MG63 (cell line): ENCODE results near the gene MAD1L1. TPM values are rescaled to one million over a fixed set of nuclear protein-coding genes. Genes with fewer than 3 reads are reported as not detected.
"Not testable (repeated sequence)": the region's sequence is repeated elsewhere in the genome, so short reads cannot be mapped to it uniquely, and the experiment has no call there.

Experiments
- DNase-seq: peaks from one replicate; pipeline ENCODE4 v3.0.0-alpha.2; 2020
- H3K27me3 ChIP-seq: fragments of 250-450 bp; sonication (Bioruptor Pico); 2 replicates; pipeline ENCODE4 v1.5.1; 2020; ENCODE audit warnings: mild to moderate bottlenecking, moderate library complexity
- H3K36me3 ChIP-seq: fragments of 250-450 bp; sonication (Bioruptor Pico); 2 replicates; pipeline ENCODE4 v1.5.1; 2020; ENCODE audit warnings: mild to moderate bottlenecking, moderate library complexity
- H3K4me3 ChIP-seq: fragments of 250-450 bp; sonication (Bioruptor Pico); 2 replicates; pipeline ENCODE4 v1.5.1; 2020; ENCODE audit warnings: mild to moderate bottlenecking, moderate library complexity
- H3K9me3 ChIP-seq: fragments of 250-450 bp; sonication (Bioruptor Pico); 2 replicates; pipeline ENCODE4 v1.5.1; 2020; ENCODE audit warnings: mild to moderate bottlenecking, moderate library complexity
- total RNA-seq: library from RNA; depleted of rRNA; stranded (reverse); fragments of >200 nt; shearing (Covaris generic); gene quantifications from 2 replicates; pipeline ENCODE4 v1.2.3, GENCODE V29; 2014; ENCODE audit warnings: low replicate concordance

MAD1L1 gene
- total RNA-seq, 1 experiment from 2014 or later = 65.1 TPM

DNA sequence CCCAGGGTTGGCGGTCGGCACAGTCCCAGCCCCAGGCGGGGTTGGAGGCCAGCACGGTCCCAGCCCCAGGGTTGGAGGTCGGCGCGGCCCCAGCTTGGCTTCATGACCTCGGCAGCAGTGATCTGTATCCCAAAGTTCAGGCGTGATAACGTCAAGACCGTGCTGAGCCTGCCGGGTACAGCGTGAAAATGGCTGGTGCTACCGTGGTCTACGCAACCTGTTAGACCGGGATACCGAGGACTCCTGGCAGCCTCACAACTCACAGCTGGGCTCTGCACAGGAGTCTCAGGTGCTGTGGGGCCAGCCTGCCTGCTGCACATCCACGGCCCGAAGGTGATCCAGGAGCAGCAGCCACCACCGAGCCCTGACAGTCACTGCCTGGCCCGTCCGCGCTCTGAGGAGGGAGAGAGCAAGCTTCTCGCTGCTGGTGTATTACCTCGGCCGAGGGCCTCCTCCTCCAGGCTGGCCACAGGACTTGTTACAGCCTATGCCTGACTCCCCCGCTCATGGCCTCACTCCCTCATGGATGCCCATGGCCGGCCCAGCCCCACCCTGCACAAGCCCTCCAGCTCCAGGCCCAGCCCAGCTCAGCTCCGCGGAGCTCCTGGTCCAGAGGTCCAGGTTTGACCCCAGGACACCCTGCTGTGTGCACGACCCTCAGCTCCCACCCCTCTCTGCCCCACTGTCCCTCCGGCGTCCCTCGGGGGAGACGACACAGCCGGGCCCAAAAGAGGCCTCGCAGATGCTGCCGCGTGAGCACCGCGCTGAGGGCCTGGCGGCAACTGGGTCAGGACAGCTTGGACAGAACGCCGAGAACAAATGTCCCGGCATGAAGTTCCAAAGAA is 406.6 kb downstream of the MAD1L1 start:
- DNase-seq = no peak
- H3K4me3 ChIP-seq = no peak overlapping the region
- no peaks in the 10 kb centered on the region for H3K27me3 ChIP-seq
- 0 out of 2 replicates have a peak, but pooled peaks cover 1% of the 10 kb centered on the region for H3K9me3 ChIP-seq
- no peaks in the 10 kb centered on the region for H3K36me3 ChIP-seq

DNA sequence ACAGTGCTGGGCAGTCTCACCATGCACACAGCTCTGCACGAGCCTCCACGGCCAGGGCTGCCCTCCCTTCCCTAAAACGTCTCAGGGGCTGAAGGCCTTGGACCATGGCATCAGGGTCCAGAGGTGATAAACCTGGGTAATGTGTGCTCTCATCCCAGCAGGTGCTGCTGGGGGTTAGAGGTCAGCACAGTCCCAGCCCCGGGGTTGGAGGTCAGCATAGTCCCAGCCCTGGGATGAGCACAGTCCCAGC is 407.2 kb downstream of the MAD1L1 start:
- not testable (repeated sequence) for H3K27me3 ChIP-seq, H3K36me3 ChIP-seq, H3K9me3 ChIP-seq, DNase-seq, H3K4me3 ChIP-seq

DNA sequence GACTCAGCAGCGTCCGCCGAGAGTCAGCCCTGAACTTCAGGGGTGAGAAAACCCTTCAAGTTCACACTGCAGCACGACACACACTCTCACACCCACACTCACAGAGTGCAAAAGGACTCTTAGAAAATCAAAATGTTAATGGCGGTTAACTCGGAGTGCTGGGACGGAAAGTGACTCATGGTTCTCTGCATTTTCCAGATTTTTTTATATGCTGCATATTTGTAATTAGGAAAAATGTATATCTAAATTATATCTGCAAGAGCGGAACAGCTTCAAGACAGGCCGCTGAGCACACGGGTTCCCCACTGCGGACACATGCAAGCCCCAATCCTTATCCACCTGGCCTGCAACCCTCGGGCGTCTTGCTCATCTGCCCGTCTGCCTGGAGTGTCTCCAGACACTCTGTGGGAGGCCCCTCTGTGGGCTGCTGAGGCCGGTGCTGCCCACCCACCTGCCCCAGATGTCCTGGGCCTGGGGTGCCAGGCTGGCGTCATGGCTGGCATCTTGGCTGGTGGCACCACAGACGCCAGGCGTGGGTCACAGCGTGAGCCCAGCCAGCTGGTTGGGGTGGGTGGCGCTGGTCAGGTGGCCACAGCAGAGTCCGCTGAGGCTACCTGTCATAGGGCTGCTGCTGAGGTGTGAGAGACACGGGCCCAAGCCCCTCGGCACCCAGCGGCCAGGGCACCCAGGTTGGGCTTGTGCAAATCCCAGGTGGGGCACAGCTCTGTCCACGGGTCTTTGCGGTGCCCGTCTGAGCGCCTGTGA is 407.7 kb downstream of the MAD1L1 start:
- H3K36me3 ChIP-seq, DNase-seq, H3K9me3 ChIP-seq, H3K4me3 ChIP-seq, H3K27me3 ChIP-seq: not testable (repeated sequence)

DNA sequence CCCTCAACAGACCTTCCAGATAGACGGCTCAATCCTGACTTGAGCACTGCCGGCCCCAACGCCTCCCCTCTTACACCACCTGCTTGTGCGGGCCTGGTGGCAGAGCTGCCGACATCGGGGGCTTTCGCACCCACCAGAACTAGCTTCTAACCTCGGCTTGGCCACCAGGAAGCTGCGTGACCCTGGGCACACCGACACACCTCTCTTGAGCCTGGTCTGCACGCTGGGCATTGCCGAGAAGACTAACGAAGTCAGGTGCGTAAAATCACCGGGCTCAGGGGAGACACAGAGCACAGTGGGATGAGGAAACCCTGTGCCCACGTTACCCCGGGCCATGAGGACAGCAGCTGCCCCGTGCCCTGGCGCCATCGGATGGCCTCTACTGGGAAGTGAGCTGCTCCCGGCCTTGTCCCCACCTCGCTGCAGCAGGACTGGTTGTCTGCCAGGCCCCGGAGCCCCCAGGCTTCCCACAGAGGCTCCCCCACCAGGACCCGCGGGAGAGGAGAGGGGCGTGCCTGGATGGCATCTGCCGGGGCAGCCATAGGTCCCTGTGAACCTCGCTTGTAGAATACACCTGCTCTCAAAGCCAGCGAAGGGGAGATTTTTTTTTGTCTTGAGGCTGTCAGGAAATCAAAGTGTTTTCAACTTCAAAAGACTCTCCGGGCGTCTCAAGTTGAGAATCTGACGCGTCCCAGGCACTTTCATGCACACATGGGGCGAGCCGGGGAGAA is 408.4 kb downstream of the MAD1L1 start:
- H3K27me3 ChIP-seq, H3K36me3 ChIP-seq, H3K4me3 ChIP-seq, H3K9me3 ChIP-seq, DNase-seq: not testable (repeated sequence)

DNA sequence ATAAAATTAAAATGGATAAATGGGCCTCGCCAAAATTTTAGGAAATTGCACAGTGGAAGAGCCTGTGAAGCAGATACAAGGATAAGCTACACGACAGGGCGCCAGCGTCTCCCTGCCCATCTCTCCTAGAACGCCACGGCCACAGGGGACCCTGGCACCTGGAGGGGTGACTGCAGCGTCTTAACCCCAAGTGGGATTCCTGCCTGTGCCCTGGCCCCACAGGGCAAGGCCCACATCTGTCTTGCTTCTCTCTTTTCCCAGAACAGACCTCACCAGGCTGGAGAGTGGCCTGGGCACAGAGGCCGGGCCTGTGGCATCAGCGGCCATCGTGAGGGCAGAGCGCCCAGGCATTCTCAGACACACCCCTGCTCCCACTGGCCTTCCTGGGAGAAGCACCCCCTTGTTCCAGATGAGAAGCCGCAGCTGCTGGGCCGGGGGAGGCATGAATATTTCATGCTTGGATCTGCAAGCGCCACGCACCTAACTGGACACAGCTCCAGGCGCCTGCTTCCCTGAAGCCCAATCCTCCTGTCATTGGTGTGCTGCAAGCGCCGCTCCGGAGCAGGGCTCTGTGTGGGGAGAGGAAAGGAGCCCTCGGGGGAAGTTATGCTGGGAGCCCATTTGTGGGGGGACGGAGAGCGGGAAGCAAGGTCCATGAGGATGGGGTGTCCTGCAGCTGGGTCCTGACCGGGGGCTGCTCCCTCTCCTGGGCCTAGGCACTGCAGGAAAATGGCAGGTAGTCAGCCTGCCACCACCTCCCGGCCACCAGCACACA is 409.2 kb downstream of the MAD1L1 start:
- H3K27me3 ChIP-seq = no peaks in the 10 kb centered on the region
- H3K4me3 ChIP-seq = no peak overlapping the region
- no peaks in the 10 kb centered on the region for H3K9me3 ChIP-seq
- no peaks in the 10 kb centered on the region for H3K36me3 ChIP-seq
- DNase-seq = no peak

DNA sequence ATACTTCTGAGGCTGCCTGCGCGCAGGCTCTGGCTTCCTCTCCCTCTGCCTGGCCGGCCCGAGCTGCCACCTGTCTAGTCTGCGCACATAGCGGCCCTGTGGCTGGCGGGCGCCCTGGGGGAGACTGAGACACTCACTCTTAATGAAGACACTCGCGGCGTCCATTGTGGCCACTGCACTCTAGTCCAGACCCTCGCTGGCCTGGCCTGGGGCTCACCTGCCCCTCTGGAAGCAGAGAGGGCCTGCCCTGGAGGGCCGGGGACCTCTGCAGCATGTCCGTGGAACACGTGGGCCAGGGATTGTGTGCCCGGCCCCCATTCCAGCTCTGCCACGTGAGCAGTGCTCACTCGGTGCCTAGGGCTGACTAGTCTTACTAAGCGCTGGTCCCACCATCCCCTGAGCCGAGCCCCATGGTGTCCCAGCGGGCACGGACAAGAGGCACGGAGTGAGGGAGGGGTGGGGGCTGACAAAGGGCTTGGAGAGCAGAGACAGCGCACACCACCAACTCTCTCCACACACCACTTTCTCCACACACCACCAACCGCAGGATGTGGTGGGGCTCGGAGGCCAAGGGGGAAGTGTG is 413.4 kb downstream of the MAD1L1 start:
- no peak overlapping the region for H3K4me3 ChIP-seq
- no peak for DNase-seq
- H3K36me3 ChIP-seq = no peaks in the 10 kb centered on the region
- no peaks in the 10 kb centered on the region for H3K9me3 ChIP-seq
- H3K27me3 ChIP-seq = no peaks in the 10 kb centered on the region

DNA sequence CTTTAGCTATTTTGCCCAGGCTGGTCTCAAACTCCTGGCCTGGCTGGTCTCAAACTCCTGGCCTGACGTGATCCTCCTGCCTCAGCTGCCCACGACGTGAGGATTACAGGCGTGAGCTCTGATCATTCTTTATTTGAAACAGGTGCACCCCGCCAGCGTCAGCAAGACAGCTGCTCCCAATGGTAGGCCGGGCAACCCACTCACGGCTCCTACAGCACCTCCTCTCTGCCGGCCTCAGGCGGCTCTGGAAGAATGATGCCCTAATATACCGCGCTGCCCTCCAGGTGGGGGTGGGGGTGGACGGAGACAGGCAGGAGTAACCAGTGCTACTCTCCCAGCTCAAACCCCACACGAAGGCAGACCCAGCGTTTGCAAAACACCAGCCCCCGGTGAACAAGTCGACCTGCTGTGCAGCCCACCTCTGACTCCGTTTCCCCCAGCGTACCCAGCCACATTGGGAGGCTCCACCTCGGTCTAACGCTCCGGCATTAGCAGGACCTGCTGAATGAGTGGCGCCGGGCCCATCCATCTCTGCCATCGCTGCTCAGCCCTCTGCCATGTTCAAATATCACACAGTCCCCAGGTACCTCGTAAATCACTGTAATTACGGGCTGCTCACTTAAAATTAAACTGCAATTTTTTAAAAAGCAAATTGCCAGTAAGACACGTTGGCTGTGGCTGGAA is 414.0 kb downstream of the MAD1L1 start:
- no peak overlapping the region for H3K4me3 ChIP-seq

DNA sequence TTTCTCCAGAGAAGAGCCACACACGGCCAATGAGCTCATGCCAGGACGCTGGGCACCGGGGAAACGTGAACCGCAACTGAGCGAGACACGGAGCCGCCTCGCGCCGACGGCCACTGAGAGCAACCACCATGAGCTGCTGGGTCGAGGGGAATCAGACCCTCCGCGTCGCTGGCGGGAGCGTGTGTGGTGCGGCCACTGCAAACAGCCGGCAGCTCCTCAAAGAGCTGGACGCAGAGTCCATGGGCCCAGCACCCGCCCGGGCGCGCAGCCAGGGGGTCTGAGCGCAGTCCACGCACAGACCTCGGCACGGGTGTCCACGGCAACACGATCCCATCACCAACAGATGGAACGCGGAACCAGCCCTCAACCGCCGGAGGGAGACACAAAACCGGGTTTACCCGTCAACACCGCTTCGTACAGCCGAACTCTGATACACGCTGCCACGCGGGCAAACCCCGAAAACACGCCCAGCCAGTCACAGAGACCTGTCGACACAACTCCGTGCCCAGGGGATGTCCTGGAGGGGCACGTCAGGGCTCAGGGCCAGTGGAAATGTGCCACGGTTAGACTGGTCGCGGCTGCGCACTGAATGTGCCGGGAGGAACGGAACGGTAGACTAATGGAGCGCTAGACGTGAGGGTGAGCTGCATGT is 415.6 kb downstream of the MAD1L1 start:
- H3K27me3 ChIP-seq = no peaks in the 10 kb centered on the region
- no peak for DNase-seq
- H3K36me3 ChIP-seq = no peaks in the 10 kb centered on the region
- no peaks in the 10 kb centered on the region for H3K9me3 ChIP-seq
- H3K4me3 ChIP-seq = no peak overlapping the region

More for the DNA sequence above, 414.0 kb downstream of the MAD1L1 start:
- Histone ChIP-seq H3K36me3 (no peaks in the 10 kb centered on the region), H3K9me3 (no peaks in the 10 kb centered on the region), H3K27me3 (no peaks in the 10 kb centered on the region)
- no peak for DNase-seq

DNA sequence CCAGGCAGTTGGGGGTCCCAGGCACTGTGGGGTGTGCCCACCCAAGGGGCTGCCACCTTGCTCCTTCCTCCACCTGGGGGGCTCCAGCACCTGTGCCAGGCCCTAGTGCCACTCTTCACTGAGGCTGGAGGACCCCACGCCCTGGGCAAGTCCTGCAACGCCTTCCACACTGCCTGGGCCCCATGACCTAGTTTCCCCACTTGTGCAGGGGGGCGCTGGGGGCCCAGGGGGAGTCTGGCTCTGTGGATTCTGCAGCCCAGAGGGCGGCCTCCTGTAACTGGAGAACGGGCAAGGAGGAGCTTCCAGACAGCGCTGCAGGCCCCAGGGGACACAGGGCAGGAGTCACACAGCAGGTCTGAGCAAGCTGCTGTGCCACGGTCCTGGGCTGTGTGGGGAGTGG is 416.3 kb downstream of the MAD1L1 start:
- H3K36me3 ChIP-seq, DNase-seq, H3K4me3 ChIP-seq, H3K9me3 ChIP-seq, H3K27me3 ChIP-seq: not testable (repeated sequence)

DNA sequence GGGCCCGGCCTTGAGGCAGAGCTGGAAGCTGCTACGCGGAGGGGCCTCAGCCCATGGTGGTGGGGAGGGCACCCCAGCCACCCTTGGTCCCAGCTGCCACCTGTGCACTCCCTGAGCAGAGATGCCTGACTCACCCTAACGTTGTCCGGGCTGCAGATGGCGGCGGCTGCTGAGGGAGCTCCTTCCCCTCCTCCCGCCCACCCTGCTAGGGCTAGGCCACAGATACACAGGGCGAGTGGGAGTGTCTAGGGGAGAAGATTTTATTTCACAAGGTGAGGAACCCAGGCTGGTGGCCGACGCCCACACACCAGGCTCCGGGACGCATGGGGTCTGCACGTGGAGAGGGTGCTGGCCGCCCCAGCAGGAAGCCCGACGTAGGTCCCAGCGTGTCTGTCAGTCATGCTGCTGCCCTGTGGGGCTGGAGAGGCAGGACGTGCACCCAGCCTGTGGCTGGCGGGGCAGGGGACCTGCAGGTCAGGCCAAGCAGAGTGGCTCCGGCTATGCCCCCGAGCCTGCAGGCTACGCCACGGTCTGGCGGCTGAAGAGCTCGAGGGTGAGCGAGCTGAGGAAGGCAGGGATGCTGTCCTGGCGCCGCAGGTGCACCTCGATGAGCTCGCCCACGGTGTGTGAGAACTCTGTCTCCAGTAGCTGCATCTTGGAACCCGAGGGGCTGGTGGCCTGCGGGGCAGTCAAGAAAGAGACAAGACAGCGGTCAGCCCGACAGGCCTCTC is 417.0 kb downstream of the MAD1L1 start:
- not testable (repeated sequence) for H3K36me3 ChIP-seq, DNase-seq, H3K9me3 ChIP-seq, H3K4me3 ChIP-seq, H3K27me3 ChIP-seq

DNA sequence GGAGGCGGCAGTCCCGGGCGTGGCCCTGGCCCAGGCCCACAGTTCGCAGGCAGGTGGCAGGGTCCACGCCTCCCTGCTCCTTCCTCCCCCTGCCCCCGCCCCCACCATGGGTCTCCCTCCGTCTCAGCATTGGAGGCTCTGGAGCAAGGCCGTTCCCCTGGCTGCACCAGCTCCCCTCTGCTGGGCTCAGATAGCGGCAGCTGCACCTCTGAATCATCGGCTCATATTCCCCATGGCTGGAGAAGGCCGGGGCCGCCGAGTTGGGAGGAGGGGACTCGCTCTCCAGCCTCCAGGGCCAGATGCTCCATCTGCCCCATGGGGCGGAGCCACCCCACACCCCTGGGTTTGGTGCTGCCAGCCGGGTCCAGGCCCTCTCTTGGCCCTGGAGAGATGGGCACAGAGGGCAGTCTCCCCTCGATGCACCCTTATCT is 417.7 kb downstream of the MAD1L1 start:
- H3K27me3 ChIP-seq = no peaks in the 10 kb centered on the region
- no peak for DNase-seq
- H3K4me3 ChIP-seq = no peak overlapping the region
- H3K36me3 ChIP-seq = no peaks in the 10 kb centered on the region
- H3K9me3 ChIP-seq = no peaks in the 10 kb centered on the region

DNA sequence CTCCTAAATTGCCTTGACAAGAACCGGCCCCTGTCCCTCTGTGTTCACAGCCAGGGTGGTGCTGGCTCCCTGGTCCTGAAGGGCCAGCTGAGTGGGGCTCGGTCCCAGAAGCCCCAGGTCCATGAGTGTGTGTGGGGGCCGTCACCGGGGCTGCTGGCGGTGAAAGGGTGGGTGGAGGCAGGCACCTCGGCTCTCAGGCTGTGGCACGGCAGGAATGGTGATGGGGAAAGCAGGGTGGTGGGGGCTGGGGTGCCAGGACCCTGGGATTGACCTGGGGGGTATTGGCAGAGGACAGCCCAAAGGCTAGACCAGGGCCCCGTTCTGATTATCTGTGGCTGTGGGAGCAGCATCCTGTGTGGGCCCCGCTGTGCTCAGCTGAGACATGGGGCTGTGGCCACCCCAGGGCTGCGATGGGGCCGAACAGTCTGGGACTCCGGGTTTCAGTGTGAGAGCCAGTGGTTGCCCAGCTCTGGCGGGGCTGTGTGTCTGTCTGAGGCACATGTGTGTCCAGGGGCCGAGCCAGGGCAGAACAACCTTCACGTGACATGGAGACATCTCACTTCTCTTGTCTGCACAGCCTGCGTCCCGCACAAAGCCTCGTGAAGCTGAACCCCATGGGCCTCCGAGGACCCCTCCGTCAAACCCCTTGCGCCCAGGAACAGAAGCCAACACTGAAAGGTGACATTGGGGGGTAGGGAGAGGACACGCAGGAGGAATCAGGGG is 418.5 kb downstream of the MAD1L1 start:
- DNase-seq = no peak
- Histone ChIP-seq H3K9me3 (no peaks in the 10 kb centered on the region), H3K36me3 (no peaks in the 10 kb centered on the region), H3K27me3 (no peaks in the 10 kb centered on the region), H3K4me3 (no peak overlapping the region)

DNA sequence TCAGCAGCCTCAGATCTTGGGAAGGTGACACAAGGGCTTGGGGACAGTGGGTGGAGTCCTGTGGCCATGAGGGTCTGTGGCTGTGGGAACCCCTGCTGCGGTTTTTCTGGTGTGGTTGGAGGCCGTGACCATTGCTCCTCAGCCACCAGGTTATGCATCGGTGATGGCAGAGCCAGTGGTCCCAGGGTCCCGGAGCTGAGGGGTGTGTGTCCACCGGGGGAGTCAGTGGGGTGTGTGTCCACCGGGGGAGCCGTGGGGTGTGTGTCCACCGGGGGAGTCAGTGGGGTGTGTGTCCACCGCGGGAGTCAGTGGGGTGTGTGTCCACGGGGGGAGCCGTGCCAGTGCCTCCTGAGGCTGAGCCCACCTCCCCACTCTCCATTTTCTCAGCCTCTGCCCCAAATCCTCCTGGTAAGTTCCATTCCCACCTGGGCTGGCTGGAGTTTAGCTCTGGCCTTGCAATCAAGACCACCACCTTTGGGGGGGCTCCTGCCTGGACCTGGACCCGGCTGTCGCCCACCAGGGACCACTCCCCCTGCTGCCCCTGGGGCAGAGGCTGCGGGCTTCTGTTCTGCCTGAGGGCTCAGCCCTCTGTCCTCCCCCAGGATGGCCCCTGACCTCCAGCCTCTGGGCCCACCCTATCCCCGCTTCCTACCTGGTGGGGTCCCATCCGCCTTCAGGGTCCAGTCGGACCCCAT is 419.2 kb downstream of the MAD1L1 start:
- DNase-seq = no peak
- H3K27me3 ChIP-seq = no peaks in the 10 kb centered on the region
- no peaks in the 10 kb centered on the region for H3K36me3 ChIP-seq
- H3K9me3 ChIP-seq = no peaks in the 10 kb centered on the region
- no peak overlapping the region for H3K4me3 ChIP-seq
